Mesendoderm (in vitro differentiated cells): Measurements from ENCODE around the gene ABO.
"Not testable (repeated sequence)": the region's sequence is repeated elsewhere in the genome, so short reads cannot be mapped to it uniquely, and the experiment has no call there.

Source experiments
- DNase-seq: peaks from one replicate; pipeline ENCODE4 v3.0.0; 2013
- H2AK5ac ChIP-seq: 2 replicates; pipeline ENCODE4 v1.6.1; 2013; ENCODE audit warnings: low read length, inconsistent platforms
- H2BK120ac ChIP-seq: 2 replicates; pipeline ENCODE4 v1.6.1; 2013; ENCODE audit warnings: low read depth, mild to moderate bottlenecking, low read length, moderate library complexity, mixed read lengths
- H2BK15ac ChIP-seq: replicated peaks from 2 replicates; pipeline ENCODE4 v1.6.1; 2013; ENCODE audit warnings: low read depth, mild to moderate bottlenecking, moderate library complexity
- H2BK5ac ChIP-seq: 2 replicates; pipeline ENCODE4 v1.6.1; 2013; ENCODE audit warnings: low read length, inconsistent platforms
- H3K18ac ChIP-seq: 2 replicates; pipeline ENCODE4 v1.6.1; 2013; ENCODE audit warnings: mild to moderate bottlenecking, low read length, mixed read lengths
- H3K23ac ChIP-seq: one replicate; pipeline ENCODE4 v1.6.1; 2013; ENCODE audit warnings: low read length
- H3K27ac ChIP-seq: 2 replicates; pipeline ENCODE4 v1.5.1; 2013; ENCODE audit warnings: low read depth, mild to moderate bottlenecking, inconsistent platforms, low read length, moderate library complexity
- H3K27me3 ChIP-seq: 2 replicates; pipeline ENCODE4 v1.6.1; 2013; ENCODE audit warnings: low read length, control low read depth, mild to moderate bottlenecking, inconsistent platforms; ENCODE audit not compliant: insufficient read depth, poor library complexity
- H3K36me3 ChIP-seq: 2 replicates; pipeline ENCODE4 v1.6.1; 2013; ENCODE audit warnings: low read length, inconsistent platforms; ENCODE audit not compliant: control insufficient read depth, insufficient read depth
- H3K4ac ChIP-seq: one replicate; pipeline ENCODE4 v1.6.1; 2013; ENCODE audit warnings: low read depth, mild to moderate bottlenecking, low read length, moderate library complexity
- H3K4me1 ChIP-seq: 2 replicates; pipeline ENCODE4 v1.6.1; 2013; ENCODE audit warnings: low read depth, low read length, inconsistent platforms; ENCODE audit not compliant: control insufficient read depth
- H3K4me2 ChIP-seq: 2 replicates; pipeline ENCODE4 v1.6.1; 2013; ENCODE audit warnings: low read length
- H3K4me3 ChIP-seq: 2 replicates; pipeline ENCODE4 v1.5.1; 2013; ENCODE audit warnings: mild to moderate bottlenecking, low read length
- H3K56ac ChIP-seq: one replicate; pipeline ENCODE4 v1.6.1; 2013; ENCODE audit warnings: low read length
- H3K79me1 ChIP-seq: 2 replicates; pipeline ENCODE4 v1.6.1; 2013; ENCODE audit warnings: low read length, inconsistent platforms
- H3K79me2 ChIP-seq: 2 replicates; pipeline ENCODE4 v1.6.1; 2013; ENCODE audit warnings: mild to moderate bottlenecking, low read length; ENCODE audit not compliant: control insufficient read depth, insufficient read depth
- H3K9ac ChIP-seq: 2 replicates; pipeline ENCODE4 v1.6.1; 2013; ENCODE audit warnings: low read length, inconsistent platforms
- H4K5ac ChIP-seq: one replicate; pipeline ENCODE4 v1.6.1; 2013; ENCODE audit warnings: low read length
- H4K8ac ChIP-seq: one replicate; pipeline ENCODE4 v1.6.1; 2013; ENCODE audit warnings: low read depth, mild to moderate bottlenecking, control low read depth, low read length, moderate library complexity
- WGBS: extraction: QIAGEN DNeasy Blood & Tissue Kit; methylation state at CpG from one replicate; pipeline ENCODE4 v1.1.7; 2013; ENCODE audit warnings: low lambda C conversion rate, missing lambda C conversion rate; ENCODE audit not compliant: insufficient coverage; ENCODE audit errors: extremely low coverage; 5-methylcytosine and 5-hydroxymethylcytosine counted together

The ABO gene

GRCh38 chr9:133233681-133234432 is 41.1 kb downstream of the ABO start:
- Histone ChIP-seq H3K56ac (no peak overlapping the region), H3K18ac (no peak overlapping the region), H3K27ac (no peak overlapping the region), H3K4me2 (no peak overlapping the region), H3K4ac (no peak overlapping the region), H4K8ac (no peak overlapping the region), H3K4me1 (no peaks in the 10 kb centered on the region), H4K5ac (no peak overlapping the region), H3K23ac (no peak overlapping the region), H2BK15ac (no peak overlapping the region), H2AK5ac (no peak overlapping the region), H3K79me2 (no peaks in the 10 kb centered on the region), H3K79me1 (no peaks in the 10 kb centered on the region), H2BK120ac (no peak overlapping the region), H3K27me3 (no peaks in the 10 kb centered on the region), H3K36me3 (no peaks in the 10 kb centered on the region), H3K4me3 (no peak overlapping the region), H3K9ac (no peak overlapping the region), H2BK5ac (no peak overlapping the region)
- no peak for DNase-seq
- no CpG with 5 or more reads among the region's 32 CpGs for WGBS

GRCh38 chr9:133231934-133232568 is 43.0 kb downstream of the ABO start:
- not testable (repeated sequence) for H4K8ac ChIP-seq, H3K4me3 ChIP-seq, H3K18ac ChIP-seq, H4K5ac ChIP-seq, H3K9ac ChIP-seq, DNase-seq, H2BK120ac ChIP-seq, H2BK15ac ChIP-seq, H3K36me3 ChIP-seq, H3K4ac ChIP-seq, H2BK5ac ChIP-seq, H3K79me2 ChIP-seq, H3K56ac ChIP-seq, H2AK5ac ChIP-seq, H3K4me1 ChIP-seq, H3K79me1 ChIP-seq, H3K23ac ChIP-seq, H3K4me2 ChIP-seq, H3K27me3 ChIP-seq, H3K27ac ChIP-seq
- no CpG with 5 or more reads among the region's 24 CpGs for WGBS

- DNase-seq, H2BK120ac ChIP-seq: not testable (repeated sequence)
These were observed 44.5 kb downstream of the ABO start for GRCh38 chr9:133230514-133230913.

GRCh38 chr9:133230093-133230492 is 44.9 kb downstream of the ABO start:
- no peaks in the 10 kb centered on the region for H3K79me1 ChIP-seq
- WGBS: no CpG with 5 or more reads among the region's 5 CpGs
- H4K5ac ChIP-seq: no peak overlapping the region
- no peak overlapping the region for H2AK5ac ChIP-seq
- no peak for DNase-seq
- H3K36me3 ChIP-seq: no peaks in the 10 kb centered on the region
- no peaks in the 10 kb centered on the region for H3K27me3 ChIP-seq
- H3K56ac ChIP-seq: no peak overlapping the region
- no peak overlapping the region for H4K8ac ChIP-seq
- H3K23ac ChIP-seq: no peak overlapping the region
- H2BK15ac ChIP-seq: no peak overlapping the region
- no peak overlapping the region for H3K27ac ChIP-seq
- no peak overlapping the region for H3K4me2 ChIP-seq
- H3K79me2 ChIP-seq: no peaks in the 10 kb centered on the region
- H3K4me3 ChIP-seq: no peak overlapping the region
- no peak overlapping the region for H3K9ac ChIP-seq
- H3K4me1 ChIP-seq: no peaks in the 10 kb centered on the region
- no peak overlapping the region for H2BK120ac ChIP-seq
- H3K4ac ChIP-seq: no peak overlapping the region
- no peak overlapping the region for H2BK5ac ChIP-seq
- no peak overlapping the region for H3K18ac ChIP-seq

More at GRCh38 chr9:133230514-133230913, 44.5 kb downstream of the ABO start:
- H3K27ac ChIP-seq, H3K4me2 ChIP-seq, H3K56ac ChIP-seq, H2AK5ac ChIP-seq, H4K5ac ChIP-seq, H3K27me3 ChIP-seq, H3K23ac ChIP-seq, H3K4me3 ChIP-seq, H2BK5ac ChIP-seq, H3K79me2 ChIP-seq, H3K4ac ChIP-seq, H3K79me1 ChIP-seq, H3K36me3 ChIP-seq, H3K9ac ChIP-seq, H3K4me1 ChIP-seq, H3K18ac ChIP-seq, H2BK15ac ChIP-seq, H4K8ac ChIP-seq: not testable (repeated sequence)
- WGBS: no CpG with 5 or more reads among the region's 7 CpGs

- not testable (repeated sequence) for H3K4me3 ChIP-seq, H3K79me2 ChIP-seq, H3K9ac ChIP-seq, H4K5ac ChIP-seq, H3K56ac ChIP-seq, H3K27ac ChIP-seq, H2AK5ac ChIP-seq, H3K18ac ChIP-seq, H3K23ac ChIP-seq, H3K4me1 ChIP-seq, H2BK15ac ChIP-seq, H3K79me1 ChIP-seq, DNase-seq, H2BK120ac ChIP-seq, H3K27me3 ChIP-seq, H3K36me3 ChIP-seq, H2BK5ac ChIP-seq, H4K8ac ChIP-seq, H3K4me2 ChIP-seq, H3K4ac ChIP-seq
- WGBS: no CpG with 5 or more reads among the region's 22 CpGs
These were observed 46.4 kb downstream of the ABO start for GRCh38 chr9:133228474-133229193.
